OCI-LY7 (cell line): ENCODE data around the gene CBLC. TPM values are rescaled to one million over a fixed set of nuclear protein-coding genes. Genes with fewer than 3 reads are reported as not detected.

ENCODE experiments used
- BruUV-seq: library from RNA; stranded (reverse); fragments of 400-500 nt; replicated peaks from 2 replicates; lab custom pipeline; 2021; lab: Mats Ljungman, UMichigan
- CTCF ChIA-PET: fragments of 300-600 bp; sonication (Branson Sonifier 250); formaldehyde crosslinking; loops from one replicate; lab custom pipeline; 2022; ENCODE audit warnings: antibody characterized with exemption; ENCODE audit not compliant: unreplicated experiment; lab: Charles Lee
- POLR2A ChIA-PET: fragments of 300-600 bp; sonication (Branson Sonifier 250); formaldehyde crosslinking; loops from one replicate; lab custom pipeline; 2022; ENCODE audit warnings: antibody characterized with exemption; lab: Charles Lee
- DNase-seq: peaks from one replicate; pipeline ENCODE4 v3.0.0-alpha.2; 2015; ENCODE audit warnings: low spot score
- H2AFZ ChIP-seq: fragments of 200-600 bp; sonication (generic), shearing (Covaris generic); 2 replicates; pipeline ENCODE4 v1.6.1; 2014; ENCODE audit warnings: mild to moderate bottlenecking, antibody characterized with exemption, low read length, moderate library complexity
- H3K27ac ChIP-seq: fragments of 200-600 bp; sonication (generic); 2 replicates; pipeline ENCODE4 v1.5.1; 2014; ENCODE audit warnings: mixed run types, low read depth, mild to moderate bottlenecking, moderate library complexity, low read length, inconsistent platforms; ENCODE audit not compliant: poor library complexity, severe bottlenecking
- H3K36me3 ChIP-seq: fragments of 200-600 bp; sonication (generic); 2 replicates; pipeline ENCODE4 v1.6.1; 2014; ENCODE audit warnings: mild to moderate bottlenecking, antibody characterized with exemption, low read length, moderate library complexity, mixed read lengths; ENCODE audit not compliant: insufficient read depth
- H3K4me1 ChIP-seq: fragments of 200-600 bp; sonication (generic); 2 replicates; pipeline ENCODE4 v1.5.1; 2014; ENCODE audit warnings: mild to moderate bottlenecking, low read length; ENCODE audit not compliant: insufficient read depth, poor library complexity, severe bottlenecking
- H3K4me2 ChIP-seq: fragments of 200-600 bp; sonication (generic); 2 replicates; pipeline ENCODE4 v1.6.1; 2014; ENCODE audit warnings: mild to moderate bottlenecking, low read length
- H3K4me3 ChIP-seq: fragments of 200-600 bp; sonication (generic); 2 replicates; pipeline ENCODE4 v1.5.1; 2014; ENCODE audit warnings: mild to moderate bottlenecking, low read depth, low read length; ENCODE audit not compliant: poor library complexity, severe bottlenecking
- H3K79me2 ChIP-seq: fragments of 200-600 bp; sonication (generic); 2 replicates; pipeline ENCODE4 v1.6.1; 2016; ENCODE audit warnings: low read depth, mild to moderate bottlenecking, low read length, moderate library complexity, mixed read lengths; ENCODE audit not compliant: insufficient read depth
- H3K9me2 ChIP-seq: fragments of 200-600 bp; sonication (generic); 2 replicates; pipeline ENCODE4 v1.6.1; 2016; ENCODE audit warnings: mild to moderate bottlenecking, low read length, mixed read lengths; ENCODE audit not compliant: insufficient read depth
- H3K9me3 ChIP-seq: fragments of 200-600 bp; sonication (generic); 2 replicates; pipeline ENCODE4 v1.6.1; 2014; ENCODE audit warnings: mild to moderate bottlenecking, mixed run types, low read length, mixed read lengths
- H4K20me1 ChIP-seq: fragments of 200-600 bp; sonication (generic); 2 replicates; pipeline ENCODE4 v1.6.1; 2014; ENCODE audit warnings: mild to moderate bottlenecking, antibody characterized with exemption, low read length, moderate library complexity, mixed read lengths; ENCODE audit not compliant: insufficient read depth
- CTCF ChIP-seq: fragments of 200-600 bp; sonication (generic); conservative IDR thresholded peaks from 2 replicates; pipeline ENCODE4 v1.5.1; 2014; ENCODE audit warnings: mild to moderate bottlenecking, antibody characterized with exemption, low read length, moderate library complexity, mixed read lengths
- EZH2phosphoT487 ChIP-seq: fragments of 200-600 bp; sonication (generic); IDR thresholded peaks from 2 replicates; pipeline ENCODE4 v1.6.1; 2018; ENCODE audit warnings: low read depth, borderline replicate concordance, mild to moderate bottlenecking, mixed run types, antibody characterized with exemption, low read length, moderate library complexity, mixed read lengths
- intact Hi-C: fragments of 100-400 bp; cut with micrococcal nuclease; formaldehyde crosslinking; loops from one replicate; pipeline ENCODE4 v1.10.0; 2022; ENCODE audit not compliant: unreplicated experiment
- total RNA-seq, 2 experiments: library from RNA; depleted of rRNA in 1 of 2; stranded (reverse); fragments of >200 nt in 1 of 2; shearing (Covaris generic) in 1 of 2; gene quantifications; 2 replicates each; pipeline ENCODE4 v1.2.3, GENCODE V29; 2014 to 2022

The CBLC gene
- total RNA-seq, 2 experiments from 2014 or later, result not detected

- POLR2A ChIA-PET, result interaction anchor here (0.5 kb wide), 1 partner anchor 107 kb away, joined by 5 read pairs; no protein-coding TSS in a partner anchor
- H3K9me3 ChIP-seq, result no peaks in the 10 kb centered on the region
- H3K27ac ChIP-seq, result no peak overlapping the region
- DNase-seq, result no peak
- H3K9me2 ChIP-seq, result no peaks in the 10 kb centered on the region
- CTCF ChIA-PET, result no interaction called here
- no TSS peak for BruUV-seq
- H3K4me2 ChIP-seq, result no peak overlapping the region
- TF ChIP-seq CTCF, result no peak
- no peak for TF ChIP-seq EZH2phosphoT487
- no peaks in the 10 kb centered on the region for H3K79me2 ChIP-seq
- H2AFZ ChIP-seq, result no peak overlapping the region
- no peaks in the 10 kb centered on the region for H3K4me1 ChIP-seq
- H3K4me3 ChIP-seq, result no peak overlapping the region
- H4K20me1 ChIP-seq, result no peaks in the 10 kb centered on the region
- intact Hi-C loops, result no loop called here
- no peaks in the 10 kb centered on the region for H3K36me3 ChIP-seq
These were observed 41.6 kb downstream of the CBLC start for GRCh38 chr19:44819246-44819832.

GRCh38 chr19:44820648-44821609, 43.2 kb downstream of the CBLC start:
- CTCF ChIA-PET, result no interaction called here
- no peak for DNase-seq

More at GRCh38 chr19:44820648-44821609, 43.2 kb downstream of the CBLC start:
- no peaks in the 10 kb centered on the region for H3K9me3 ChIP-seq
- no peaks in the 10 kb centered on the region for H4K20me1 ChIP-seq
- no peaks in the 10 kb centered on the region for H3K4me1 ChIP-seq
- POLR2A ChIA-PET, result no interaction called here
- no peak overlapping the region for H3K4me2 ChIP-seq
- intact Hi-C loops, result no loop called here
- TF ChIP-seq CTCF, result no peak
- TF ChIP-seq EZH2phosphoT487, result no peak
- H3K36me3 ChIP-seq, result no peaks in the 10 kb centered on the region
- no peak overlapping the region for H3K27ac ChIP-seq
- BruUV-seq, result no TSS peak
- no peaks in the 10 kb centered on the region for H3K79me2 ChIP-seq
- no peaks in the 10 kb centered on the region for H3K9me2 ChIP-seq
- H2AFZ ChIP-seq, result no peak overlapping the region
- H3K4me3 ChIP-seq, result no peak overlapping the region
